ENCODE measurements around the gene JAG2.

JAG2 gene

DNA sequence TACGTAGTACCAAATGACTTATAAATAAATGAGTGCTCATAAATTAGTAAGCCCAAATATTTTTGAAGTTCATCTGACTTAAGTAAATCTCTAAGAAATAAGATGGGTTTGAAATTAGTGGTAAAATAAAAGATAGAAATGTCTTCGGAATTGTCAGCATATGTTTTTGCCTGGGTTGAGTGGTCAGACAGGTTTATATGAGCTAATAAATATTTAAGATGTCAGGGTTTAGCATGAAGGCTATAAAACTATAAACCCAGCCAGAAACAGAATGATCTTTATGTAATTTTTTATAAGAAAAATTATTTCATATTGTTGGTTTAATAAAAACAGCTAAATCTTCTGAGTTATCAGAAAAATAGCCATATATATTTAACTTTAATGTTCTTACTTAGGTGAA lies 37.3 kb downstream of the JAG2 start:
- DNase-seq (ENCODE audit: low read depth), result no peak
- TF ChIP-seq, protein P1, sequence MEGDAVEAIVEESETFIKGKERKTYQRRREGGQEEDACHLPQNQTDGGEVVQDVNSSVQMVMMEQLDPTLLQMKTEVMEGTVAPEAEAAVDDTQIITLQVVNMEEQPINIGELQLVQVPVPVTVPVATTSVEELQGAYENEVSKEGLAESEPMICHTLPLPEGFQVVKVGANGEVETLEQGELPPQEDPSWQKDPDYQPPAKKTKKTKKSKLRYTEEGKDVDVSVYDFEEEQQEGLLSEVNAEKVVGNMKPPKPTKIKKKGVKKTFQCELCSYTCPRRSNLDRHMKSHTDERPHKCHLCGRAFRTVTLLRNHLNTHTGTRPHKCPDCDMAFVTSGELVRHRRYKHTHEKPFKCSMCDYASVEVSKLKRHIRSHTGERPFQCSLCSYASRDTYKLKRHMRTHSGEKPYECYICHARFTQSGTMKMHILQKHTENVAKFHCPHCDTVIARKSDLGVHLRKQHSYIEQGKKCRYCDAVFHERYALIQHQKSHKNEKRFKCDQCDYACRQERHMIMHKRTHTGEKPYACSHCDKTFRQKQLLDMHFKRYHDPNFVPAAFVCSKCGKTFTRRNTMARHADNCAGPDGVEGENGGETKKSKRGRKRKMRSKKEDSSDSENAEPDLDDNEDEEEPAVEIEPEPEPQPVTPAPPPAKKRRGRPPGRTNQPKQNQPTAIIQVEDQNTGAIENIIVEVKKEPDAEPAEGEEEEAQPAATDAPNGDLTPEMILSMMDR (conservative IDR thresholded peaks at IDR 0.05; ENCODE audit: low read length), result no peak
- no peak overlapping the region for H3K4me3 ChIP-seq (ENCODE audit: low read length)

DNA sequence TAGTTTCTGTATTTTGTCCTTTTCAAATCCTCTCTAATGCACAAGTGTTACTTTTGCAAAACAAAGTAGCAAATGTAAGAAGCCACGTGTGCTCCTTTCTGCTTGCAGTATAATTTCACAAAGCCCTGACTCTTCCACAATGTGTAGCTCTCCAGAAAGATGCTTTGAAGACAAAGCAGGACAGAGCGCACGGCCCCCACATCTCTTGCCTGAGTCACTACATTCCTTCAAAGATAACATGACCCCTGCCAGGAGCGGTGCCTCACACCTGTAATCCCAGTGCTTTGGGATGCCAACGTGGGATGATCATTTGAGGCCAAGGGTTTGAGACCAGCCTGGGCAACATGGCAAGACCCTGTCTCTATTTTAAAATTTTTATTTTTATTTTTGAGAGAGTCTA lies 40.5 kb downstream of the JAG2 start:
- no peak overlapping the region for H3K4me3 ChIP-seq (ENCODE audit: low read length)
- TF ChIP-seq, protein P1 (conservative IDR thresholded peaks at IDR 0.05; ENCODE audit: low read length), result no peak
- no peak for DNase-seq (ENCODE audit: low read depth)

DNA sequence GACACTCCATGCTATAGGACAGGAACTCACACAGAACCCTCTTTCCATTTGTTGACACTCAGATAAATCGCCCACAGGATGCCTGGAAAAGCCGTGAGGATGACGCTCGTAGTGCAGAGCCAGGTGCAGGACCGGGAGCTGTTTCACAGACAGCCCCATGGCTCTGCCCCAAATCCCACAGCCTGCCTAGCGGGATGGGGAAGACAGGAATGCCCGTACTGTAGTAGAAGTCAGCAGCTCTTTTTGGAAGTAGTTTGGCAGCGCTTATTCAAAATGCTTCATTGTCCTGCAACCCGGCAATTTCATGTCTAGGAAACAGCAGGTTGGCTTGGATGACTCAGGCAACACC lies 41.6 kb downstream of the JAG2 start:
- TF ChIP-seq, protein P1 (conservative IDR thresholded peaks at IDR 0.05; ENCODE audit: low read length), result no peak
- no peak for DNase-seq (ENCODE audit: low read depth)
- no peak overlapping the region for H3K4me3 ChIP-seq (ENCODE audit: low read length)

DNA sequence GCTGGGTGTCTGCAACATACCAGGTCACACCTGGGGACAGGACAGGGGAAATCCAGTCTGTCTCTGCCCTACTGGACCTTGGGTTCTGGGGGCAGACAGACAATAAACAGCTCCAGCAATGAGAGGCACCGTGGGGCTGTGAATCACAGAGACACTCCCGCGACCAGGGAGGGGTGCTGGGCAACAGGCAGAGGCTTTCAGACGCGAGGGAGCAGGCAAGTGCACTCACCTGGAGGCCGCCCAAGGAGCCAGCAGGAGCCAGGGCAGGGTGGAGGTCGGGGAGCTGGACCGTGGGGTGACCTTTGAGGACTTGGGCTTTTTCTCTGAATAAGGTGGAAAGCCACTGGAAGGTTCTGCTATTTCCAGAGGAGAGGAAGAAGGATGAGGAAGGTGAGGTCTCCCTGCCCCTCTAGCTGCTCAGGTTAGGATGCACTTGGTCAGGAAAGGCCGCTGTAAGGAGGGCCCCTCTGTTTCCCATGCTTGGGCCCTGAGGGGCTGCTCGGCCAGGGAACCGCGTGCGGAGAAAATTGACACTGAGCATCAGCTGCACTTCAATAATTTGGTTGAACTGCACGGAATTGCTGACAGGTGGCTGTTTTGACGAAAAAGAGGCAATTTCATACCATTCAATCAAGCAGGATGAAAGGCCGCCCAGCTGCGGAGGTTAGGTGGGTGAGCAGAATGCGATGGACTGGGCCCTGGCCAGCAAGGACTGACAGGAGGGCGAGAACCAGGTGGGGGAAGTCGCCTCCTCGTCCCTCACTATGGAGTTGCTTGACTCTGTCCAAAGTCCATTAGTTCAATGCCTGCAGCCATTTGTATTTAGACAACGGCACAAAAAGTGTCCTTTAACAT lies 42.2 kb downstream of the JAG2 start:
- DNase-seq (ENCODE audit: low read depth), result no peak
- TF ChIP-seq, protein P1 (conservative IDR thresholded peaks at IDR 0.05; ENCODE audit: low read length), result no peak
- no peak overlapping the region for H3K4me3 ChIP-seq (ENCODE audit: low read length)

DNA sequence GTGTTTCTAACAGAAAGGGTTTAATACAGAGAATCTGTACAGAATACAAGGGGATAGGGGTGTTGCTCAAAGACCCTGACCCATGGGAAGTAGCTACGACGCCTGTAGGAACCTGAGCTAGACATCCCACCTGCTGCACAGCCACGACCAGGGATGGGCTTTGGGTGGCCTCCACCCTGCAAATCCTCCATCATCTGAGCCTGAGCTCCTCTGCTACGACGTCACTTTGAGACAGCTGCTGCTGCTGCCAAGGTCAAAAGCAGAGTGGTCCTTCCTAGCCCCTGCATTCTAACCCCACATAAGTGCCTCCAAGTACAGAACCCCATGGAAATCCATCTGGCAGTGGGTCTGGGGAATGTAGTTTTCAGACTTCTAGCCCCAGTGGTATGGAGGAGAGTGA lies 43.8 kb downstream of the JAG2 start:
- no peak for DNase-seq (ENCODE audit: low read depth)
- TF ChIP-seq, protein P1 (conservative IDR thresholded peaks at IDR 0.05; ENCODE audit: low read length), result no peak
- H3K4me3 ChIP-seq (ENCODE audit: low read length), result no peak overlapping the region

DNA sequence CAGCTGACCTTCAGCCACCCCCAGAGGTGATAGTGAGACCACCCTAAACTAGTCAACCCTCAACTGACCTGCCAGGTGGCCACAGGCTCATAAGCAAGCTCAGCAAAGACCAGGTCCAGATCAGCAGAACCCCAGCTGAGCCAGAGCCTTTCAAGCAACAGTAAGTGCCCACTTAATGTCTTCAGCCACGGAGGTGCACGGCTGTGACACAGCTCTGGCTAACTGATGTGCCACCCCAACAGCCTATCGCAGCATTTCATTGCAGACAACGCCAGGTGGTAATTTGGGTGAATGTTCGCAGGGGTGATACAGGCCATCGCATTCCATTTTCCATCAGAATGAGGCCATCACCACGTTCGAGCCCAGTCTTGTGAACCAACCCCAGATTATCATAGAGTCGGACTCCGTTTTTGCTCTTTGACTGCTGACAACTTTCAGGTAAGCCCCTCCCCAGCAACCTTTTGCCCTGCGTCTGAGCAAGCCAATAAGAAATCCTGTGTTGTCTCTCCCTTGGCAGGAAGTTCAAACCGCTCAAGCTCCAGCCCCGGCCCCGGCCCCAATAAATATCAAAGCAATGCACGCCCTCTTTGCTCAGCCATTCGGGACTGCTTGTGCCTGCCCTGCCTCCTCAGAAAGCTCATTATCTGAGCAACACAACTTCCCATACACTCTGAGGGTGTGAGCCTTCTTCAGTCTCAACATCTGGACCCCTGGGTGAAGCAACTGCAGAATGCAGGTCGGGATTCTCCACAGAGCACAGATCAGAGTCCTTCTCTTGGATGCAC lies 44.4 kb downstream of the JAG2 start:
- H3K4me3 ChIP-seq (ENCODE audit: low read length), result no peak overlapping the region
- TF ChIP-seq, protein P1 (conservative IDR thresholded peaks at IDR 0.05; ENCODE audit: low read length), result no peak
- no peak for DNase-seq (ENCODE audit: low read depth)

Data from AG10803 (cell line).